Measurements from ENCODE around the gene TENT4B.
"Not testable (repeated sequence)": the region's sequence is repeated elsewhere in the genome, so short reads cannot be mapped to it uniquely, and the experiment has no call there.

Gene TENT4B

GRCh38 chr16:50155925-50156324 is 2.8 kb downstream of the TENT4B start:
- no peak for DNase-seq

GRCh38 chr16:50156590-50156989 is 3.5 kb downstream of the TENT4B start:
- DNase-seq, result no peak

GRCh38 chr16:50160495-50161164 is 7.5 kb downstream of the TENT4B start:
- no peak for DNase-seq

DNA sequence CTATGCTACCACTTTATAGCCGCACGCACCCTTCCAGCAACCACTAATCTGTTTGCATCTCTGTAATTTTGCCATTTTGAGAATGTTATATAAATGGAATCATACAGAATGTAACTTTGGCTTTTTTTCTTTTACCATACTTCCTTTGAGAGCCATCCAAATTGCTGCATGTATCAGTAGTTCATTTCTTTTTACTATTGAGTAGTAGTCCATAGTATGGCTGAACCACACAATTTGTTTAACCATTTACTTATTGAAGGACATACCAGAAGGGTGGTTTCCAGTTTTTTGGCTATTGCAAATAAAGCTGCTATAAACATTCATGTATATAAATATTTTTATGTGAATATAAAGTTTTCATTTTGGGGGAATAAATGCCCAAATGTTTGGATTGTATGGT is 8.8 kb downstream of the TENT4B start:
- no peak for DNase-seq

DNA sequence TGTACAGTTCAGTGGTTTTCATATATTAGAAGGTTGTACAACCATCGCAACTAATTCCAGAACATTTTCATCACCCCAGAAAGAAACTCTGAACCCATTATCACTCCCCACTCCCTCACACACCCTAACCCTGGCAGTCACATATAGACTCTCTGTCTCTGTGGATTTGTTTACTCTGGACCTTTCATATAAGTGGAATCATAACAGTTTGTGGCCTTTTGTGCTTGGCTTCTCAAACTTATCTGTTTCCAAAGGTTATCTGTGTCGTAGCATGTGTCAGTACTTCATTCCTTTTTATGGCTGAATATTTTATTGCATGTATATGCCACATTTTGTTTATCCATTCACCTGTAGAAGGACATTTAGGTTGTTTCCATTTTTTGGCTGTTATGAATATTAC is 12.4 kb downstream of the TENT4B start:
- no peak for DNase-seq

DNA sequence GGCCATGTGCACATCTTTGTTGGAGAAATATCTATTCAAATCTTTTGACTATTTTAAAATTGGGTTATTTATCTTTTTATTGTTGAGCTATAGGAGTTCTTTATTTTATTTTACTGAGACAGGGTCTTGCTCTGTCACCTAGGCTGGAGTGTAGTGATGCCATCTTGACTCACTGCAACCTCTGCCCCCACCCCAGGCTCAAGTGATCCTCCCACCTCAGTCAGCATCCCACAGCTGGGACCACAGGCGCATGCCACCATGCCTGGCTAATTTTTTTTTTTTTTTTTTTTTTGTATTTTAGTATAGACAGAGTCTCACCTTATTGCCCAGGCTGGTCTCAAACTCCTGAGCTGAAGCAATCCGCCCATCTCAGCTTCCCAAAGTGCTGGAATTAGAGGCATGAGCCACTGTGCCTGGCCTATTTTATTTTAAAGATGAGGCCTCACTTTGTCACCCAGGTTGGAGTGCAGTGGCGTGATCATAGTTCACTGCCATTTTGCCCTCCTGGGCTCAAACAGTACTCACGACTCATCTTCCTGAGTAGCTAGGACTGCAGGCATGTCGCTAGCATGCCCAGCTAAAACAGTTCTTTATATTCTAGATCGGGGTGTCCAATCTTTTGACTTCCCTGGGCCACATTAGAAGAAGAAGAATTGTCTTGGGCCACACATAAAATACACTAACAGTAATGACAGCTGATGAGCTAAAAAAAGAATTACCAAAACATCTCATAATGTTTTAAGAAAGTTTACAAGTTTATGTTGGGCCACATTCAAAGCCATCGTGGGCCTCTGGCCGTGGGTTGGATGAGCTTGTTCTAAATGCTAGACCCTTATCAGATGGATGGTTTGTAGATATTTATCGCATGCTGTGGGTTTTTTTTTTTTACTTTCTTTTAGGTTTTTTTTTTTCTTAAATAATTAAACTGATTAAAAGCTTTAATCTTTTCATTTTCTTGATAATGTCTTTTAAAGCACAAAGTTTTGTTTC is 13.7 kb downstream of the TENT4B start:
- DNase-seq, result no peak

DNA sequence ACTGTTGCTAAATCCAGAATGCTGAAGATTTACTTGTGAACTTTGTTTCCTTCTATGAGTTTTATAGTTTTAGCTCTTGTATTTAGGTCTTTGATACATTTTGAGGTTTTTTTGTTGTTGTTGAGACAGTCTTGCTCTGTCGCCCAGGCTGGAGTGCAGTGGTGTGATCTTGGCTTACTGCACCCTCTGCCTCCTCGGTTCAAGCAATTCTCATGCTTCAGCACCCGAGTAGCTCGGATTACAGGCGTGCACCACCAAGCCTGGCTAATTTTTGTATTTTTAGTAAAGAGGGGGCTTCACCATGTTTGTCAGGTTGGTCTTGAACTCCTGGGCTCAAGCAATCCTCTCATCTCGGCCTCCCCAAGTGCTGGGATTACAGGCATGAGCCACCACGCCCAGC is 14.4 kb downstream of the TENT4B start:
- DNase-seq, result no peak

DNA sequence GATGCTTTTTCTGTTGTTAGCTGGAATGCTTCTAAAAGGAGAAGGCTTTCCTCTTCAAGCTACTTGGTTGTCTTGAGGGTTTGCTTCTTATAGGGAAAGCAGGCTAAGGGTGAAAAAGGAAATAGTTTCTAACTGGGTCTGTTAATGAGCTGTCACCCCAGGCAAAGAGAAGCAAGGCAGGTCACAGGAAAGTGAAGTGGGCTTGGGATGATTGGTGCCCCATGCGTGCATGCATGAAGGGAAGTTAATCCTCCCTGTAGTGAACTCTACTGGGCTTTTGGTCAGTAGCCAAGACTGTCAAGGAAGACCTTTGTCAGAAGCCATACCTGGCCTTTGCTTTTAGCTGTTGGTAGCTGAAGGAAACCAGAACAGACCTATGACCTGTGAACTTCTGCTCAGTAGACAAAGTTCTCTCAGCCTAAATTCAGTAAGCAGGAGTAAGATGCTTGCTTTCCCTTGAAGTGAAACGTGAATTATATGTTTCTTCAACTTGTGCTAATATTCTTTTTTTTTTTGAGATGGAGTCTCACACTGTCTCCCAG is 16.5 kb downstream of the TENT4B start:
- DNase-seq, result no peak

DNA sequence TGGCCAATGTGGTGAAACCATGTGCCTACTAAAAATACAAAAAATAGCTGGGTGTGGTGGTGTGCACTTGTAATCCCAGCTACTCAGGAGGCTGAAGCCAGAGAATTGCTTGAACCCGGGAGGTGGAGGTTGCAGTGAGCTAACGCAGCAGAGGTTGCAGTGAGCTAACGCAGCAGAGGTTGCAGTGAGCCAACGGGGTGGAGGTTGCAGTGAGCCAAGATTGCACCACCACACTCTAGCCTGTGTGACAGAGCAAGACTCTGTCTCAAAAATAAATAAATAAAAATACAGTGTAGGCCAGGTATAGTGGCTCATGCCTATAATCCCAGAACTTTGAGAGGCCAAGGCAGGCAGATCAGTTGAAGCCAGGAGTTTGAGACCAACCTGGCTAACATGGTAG is 18.7 kb downstream of the TENT4B start:
- not testable (repeated sequence) for DNase-seq

- DNase-seq, result no peak
Observed at GRCh38 chr16:50172195-50172922, 19.3 kb downstream of the TENT4B start.

- DNase-seq, result no peak
Observed at GRCh38 chr16:50173316-50173715, 20.2 kb downstream of the TENT4B start.

- DNase-seq, result no peak
Observed at GRCh38 chr16:50178491-50178941, 25.4 kb downstream of the TENT4B start.

DNA sequence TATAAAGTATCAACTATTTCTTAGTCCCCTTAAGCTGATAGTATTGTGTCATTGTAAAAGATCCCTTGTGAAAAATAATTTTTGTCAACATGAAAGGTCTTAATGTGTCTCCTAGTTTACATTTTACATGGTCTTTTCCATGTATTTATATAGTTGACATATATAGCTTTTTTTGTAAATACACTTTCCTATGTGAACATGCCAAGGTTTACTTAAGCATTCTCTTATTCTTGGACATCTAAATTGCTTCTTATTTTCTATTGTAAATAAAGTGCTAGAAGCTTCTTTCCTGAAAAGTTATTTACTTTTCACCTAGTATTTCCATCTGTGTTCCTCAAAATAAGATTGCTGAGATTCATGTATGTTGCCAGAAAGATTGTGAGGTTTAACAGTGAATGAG is 29.3 kb downstream of the TENT4B start:
- DNase-seq, result no peak

- DNase-seq, result no peak
Observed at GRCh38 chr16:50183316-50183715, 30.2 kb downstream of the TENT4B start.

- DNase-seq, result no peak
Observed at GRCh38 chr16:50185005-50185505, 31.9 kb downstream of the TENT4B start.

DNA sequence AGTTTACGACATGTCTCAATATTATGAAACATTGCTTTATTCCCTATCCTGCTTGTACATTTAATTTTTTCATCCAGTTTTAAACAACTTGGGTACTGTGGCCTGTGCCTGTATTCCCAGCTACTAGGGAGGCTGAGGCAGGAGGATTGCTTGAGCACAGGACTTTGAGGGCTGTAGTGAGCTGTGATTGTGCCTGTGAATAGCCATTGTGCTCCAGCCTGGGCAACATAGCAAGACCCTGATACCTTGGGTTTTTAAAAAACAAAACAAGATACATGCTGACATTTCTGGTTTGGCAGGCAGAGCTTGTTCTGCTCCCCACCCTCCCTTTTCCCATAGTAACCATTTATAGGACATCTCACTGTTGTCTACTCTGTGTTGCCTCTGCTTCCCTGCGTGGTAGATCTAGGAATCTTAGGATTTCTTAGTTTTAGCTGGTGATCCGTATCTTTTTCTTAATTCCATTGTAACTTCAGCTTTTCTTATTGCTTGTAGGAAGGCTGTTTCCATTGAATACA is 35.6 kb downstream of the TENT4B start:
- DNase-seq, result no peak

GRCh38 chr16:50190292-50190691 is 37.2 kb downstream of the TENT4B start:
- DNase-seq, result no peak

DNA sequence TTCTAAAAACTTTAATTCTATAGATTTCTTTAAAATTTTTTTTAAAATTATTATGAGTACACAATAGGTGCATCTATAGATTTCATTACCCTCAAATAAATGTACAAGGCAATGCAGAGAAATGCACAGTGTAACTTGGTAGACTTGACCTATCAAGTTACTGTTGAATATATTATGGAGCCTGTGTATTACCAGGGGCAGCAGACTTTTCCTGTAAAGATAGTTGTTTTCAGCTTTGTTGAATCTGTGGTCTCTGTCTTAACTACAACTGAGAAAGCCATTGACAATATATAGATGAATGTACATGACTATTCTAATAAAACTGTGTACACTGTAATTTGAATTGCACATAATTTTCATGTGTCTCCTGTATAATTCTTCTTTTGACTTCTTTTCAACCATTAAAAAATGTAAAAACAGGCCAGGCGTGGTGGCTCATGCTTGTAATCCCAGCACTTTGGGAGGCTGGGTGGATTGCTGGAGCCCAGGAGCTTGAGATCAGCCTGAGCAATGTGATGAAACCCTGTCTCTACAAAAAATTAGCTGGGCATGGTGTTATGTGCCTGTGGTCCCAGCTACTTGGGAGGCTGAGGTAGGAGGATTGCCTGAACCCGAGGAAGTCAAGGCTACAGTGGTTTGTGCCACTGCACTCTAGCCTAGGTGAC is 39.4 kb downstream of the TENT4B start:
- DNase-seq, result no peak

DNA sequence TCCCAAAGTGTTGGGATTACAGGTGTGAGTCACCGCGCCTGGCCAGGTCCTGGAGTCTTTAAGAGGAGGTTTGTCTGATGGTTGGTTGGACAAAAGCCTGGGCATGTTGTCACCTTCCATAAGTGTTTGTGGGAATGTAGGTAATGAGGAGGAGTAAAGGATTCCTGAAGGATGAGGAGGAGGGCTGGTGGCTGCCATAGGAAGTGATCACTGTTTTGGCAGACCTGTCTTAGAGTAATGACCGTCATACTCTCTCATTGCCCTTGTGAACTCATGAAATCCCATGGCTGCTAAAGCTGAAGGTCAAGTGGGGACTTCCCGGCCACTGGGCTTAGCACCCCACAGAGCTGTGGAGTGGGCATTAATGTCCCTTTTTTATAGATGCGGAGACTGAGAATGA is 40.5 kb downstream of the TENT4B start:
- no peak for DNase-seq

DNA sequence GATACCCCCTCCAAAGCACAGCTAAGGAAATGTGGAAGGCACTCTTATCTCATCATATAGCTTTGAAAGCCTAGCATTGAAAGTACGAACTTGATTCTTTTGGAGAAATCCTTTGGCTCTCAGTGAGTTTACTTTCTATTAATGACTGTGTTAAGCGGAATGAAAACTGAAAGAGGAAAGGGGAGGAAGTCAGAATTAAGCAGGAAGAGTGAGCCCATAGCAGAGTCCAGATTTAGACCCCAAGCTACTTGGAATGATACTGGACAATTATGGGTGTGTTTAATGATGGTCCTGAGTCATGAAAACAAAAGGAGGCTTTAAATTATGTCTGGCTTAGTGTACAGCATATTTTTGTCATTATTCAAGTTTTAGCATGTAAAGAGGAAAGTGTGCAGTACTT is 42.2 kb downstream of the TENT4B start:
- no peak for DNase-seq

GRCh38 chr16:50195756-50196155 is 42.6 kb downstream of the TENT4B start:
- DNase-seq, result no peak

DNA sequence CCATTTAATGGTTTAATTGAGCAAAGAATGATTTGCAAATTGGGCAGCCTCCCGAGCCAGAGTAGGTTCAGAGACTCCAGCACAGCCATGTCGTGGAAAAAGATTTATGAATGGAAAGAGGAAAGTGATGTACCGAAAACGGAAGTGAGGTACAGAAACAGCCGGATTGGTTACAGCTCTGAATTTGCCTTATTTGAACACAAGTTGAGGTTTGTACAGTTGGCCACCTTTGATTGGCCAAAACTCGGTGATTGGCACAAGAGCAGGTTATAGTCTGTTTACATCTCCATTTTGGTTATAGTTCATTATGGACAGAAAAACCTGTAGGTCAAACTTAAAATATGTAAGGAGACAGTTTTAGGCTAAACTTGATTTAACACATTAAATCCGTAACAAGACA is 44.5 kb downstream of the TENT4B start:
- DNase-seq, result no peak

Data from NCI-H1092 (cell line).